HG03066 (cell line): ENCODE data around the gene SMIM20.
A peak's percentile ranks its signal among the peaks of the same experiment; 100 is the strongest.

Experiments
- ATAC-seq: cut with Tn5 transposase; IDR thresholded peaks from one replicate; pipeline ENCODE4 v1.9.1; 2021; ENCODE audit warnings: low read depth; ENCODE audit not compliant: unreplicated experiment

Gene SMIM20

GRCh38 chr4:25951390-25951952 is 37.5 kb downstream of the SMIM20 start:
- ATAC-seq = no peak

GRCh38 chr4:25953740-25954139 is 39.7 kb downstream of the SMIM20 start:
- no peak for ATAC-seq

DNA sequence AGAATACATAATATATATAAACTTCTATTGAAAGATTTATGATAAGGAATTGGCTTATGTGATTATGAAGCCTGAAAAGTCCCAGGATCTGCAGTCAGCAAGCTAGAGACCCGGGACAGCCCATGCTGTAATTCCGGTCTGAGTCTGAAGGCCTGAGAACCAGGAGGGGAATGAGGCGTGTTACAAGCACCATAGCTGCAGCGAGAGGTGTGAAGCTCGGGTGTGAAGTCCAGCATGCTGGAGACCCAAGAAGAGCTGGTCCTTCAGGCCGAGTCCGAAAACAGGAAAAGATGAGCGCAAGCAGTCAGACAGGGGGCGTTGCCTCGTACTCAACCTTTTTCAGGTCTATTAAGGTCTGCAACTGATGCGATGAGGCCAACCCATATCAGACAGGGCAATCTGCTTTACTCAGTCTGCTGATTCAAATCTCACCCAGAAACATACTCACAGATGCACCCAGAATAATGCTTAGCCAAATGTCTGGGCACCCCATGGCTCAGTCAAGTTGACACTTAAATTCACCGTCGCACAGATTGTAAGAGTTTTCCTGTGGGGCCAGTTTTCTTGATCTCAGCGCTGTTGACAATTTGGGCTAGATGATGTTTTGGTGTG is 40.4 kb downstream of the SMIM20 start:
- ATAC-seq = no peak

- no peak for ATAC-seq
Measured at GRCh38 chr4:25955705-25956104, 41.7 kb downstream of the SMIM20 start.

- ATAC-seq = no peak
Measured at GRCh38 chr4:25956260-25956659, 42.2 kb downstream of the SMIM20 start.

DNA sequence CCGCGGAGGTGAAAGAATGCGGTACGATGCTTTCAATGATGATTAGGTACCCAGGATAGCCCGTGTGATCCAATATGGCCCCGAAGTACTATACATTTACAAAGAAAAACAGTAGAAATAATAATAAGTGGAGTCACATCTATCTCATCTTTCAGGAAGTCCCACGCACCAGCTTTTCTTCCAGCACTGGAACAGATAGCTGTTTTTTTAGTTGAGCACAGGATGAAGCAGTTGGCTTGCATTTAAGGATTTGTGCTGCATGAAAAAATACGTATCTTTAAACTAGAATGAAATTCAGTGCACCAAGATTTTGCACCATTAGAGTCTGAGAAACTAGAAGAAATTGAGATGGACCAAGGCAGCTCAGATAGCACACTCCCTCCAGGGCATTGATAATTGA is 44.1 kb downstream of the SMIM20 start:
- no peak for ATAC-seq

- ATAC-seq = no peak
Measured at GRCh38 chr4:25962393-25962792, 48.4 kb downstream of the SMIM20 start.

- no peak for ATAC-seq
Measured at GRCh38 chr4:25965629-25966028, 51.6 kb downstream of the SMIM20 start.

DNA sequence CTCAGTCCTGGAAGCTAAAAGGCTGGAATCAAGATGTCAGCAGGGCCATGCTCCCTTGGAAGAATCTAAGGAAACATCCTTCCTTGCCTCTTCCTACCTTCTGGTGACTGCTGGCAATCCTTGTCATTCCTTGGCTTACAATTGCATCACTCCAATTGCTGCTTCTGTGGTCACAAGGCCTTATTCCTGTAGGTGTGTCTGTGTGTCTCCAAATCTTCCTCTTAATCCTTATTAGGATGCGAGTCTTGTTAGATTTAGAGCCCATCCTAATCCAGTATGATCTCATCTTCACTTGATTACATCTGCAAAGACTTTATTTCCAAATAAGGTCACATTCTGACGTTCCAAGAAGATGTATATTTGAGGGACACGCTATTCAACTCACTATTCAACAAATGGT is 52.2 kb downstream of the SMIM20 start:
- no peak for ATAC-seq

- no peak for ATAC-seq
Measured at GRCh38 chr4:25969374-25970155, 55.5 kb downstream of the SMIM20 start.

GRCh38 chr4:25970226-25970675 is 56.2 kb downstream of the SMIM20 start:
- peak; percentile 54 for ATAC-seq

DNA sequence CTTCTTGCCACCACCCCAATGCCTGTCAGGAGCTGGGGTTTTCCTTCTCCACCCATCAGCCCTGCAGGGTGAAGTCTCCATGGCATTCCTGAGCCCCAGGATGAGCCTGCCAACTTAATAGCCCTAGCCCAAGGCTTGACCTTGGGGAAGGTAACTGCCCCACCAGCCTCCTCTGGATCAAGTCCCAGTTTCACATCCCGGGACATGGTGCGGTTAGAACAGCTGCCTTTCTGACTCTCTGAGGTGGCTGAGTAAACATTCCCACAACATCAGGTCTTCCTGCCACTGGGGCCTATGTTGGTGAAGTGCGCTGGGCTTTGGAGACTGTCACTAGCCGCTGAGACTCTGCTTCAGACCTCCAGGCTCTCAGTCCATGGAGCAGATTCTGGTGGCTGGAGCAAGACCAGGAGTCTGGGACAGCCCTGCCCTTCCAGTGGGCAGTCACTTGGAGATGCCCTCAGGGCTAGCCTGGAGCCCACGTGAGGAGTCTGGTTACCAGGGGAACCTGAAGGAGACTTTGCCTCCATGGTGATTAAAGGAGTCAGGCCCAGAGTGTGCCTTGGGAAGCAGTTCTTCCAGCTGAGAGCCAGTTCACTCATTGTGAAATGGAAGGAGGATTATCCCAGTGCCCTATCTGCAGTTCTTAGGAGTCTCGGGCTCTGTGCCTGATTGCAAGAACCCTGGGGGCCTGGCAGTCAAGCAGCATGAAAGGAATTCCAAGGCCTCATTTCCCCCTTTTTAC is 56.8 kb downstream of the SMIM20 start:
- ATAC-seq = no peak

- ATAC-seq = no peak
Measured at GRCh38 chr4:25972366-25972765, 58.3 kb downstream of the SMIM20 start.

DNA sequence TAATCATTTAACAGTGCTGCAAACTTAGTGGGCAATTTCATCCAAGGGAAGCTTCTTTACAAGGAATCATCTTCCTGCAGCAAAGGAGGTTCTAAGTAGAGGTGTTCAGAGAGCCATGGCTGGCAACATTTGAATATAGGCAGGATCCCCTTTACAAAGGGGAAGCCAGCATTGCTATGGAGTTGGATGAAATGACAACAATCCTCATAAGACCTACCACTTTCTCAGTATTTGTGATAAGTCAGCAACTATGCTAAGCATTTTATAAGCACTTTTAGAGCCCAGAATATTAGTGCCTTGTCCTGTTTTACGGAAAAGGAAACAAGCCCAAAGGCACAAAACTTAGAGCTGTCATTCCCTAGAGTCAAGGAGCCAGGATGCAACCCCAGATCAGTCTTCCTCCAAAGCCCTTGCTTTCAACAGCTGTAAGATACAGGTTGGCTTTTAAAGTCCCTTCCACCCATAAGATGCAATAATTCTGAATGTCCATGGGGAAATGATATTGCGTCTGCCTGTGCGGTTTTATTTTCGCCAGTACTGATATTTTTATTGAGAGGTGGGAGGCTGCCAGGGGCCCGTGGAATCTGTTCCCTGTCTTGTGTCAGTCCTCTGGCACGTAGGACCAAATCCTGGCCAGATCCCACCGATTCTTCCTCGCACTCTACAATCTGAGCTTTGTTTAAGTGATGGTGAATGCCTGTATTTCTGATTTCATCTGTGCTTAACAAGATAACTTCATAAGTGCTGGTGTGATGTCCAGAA is 59.1 kb downstream of the SMIM20 start:
- no peak for ATAC-seq

GRCh38 chr4:25976780-25977179 is 62.8 kb downstream of the SMIM20 start:
- no peak for ATAC-seq

GRCh38 chr4:25977397-25978170 is 63.6 kb downstream of the SMIM20 start:
- no peak for ATAC-seq

GRCh38 chr4:25978327-25978726 is 64.3 kb downstream of the SMIM20 start:
- no peak for ATAC-seq
